Measurements from ENCODE around the gene SMO. TPM values are rescaled to one million over a fixed set of nuclear protein-coding genes. Genes with fewer than 3 reads are reported as not detected.

SMO gene
- total RNA-seq, 1 experiment from 2014 or later: 12.8 TPM

DNA sequence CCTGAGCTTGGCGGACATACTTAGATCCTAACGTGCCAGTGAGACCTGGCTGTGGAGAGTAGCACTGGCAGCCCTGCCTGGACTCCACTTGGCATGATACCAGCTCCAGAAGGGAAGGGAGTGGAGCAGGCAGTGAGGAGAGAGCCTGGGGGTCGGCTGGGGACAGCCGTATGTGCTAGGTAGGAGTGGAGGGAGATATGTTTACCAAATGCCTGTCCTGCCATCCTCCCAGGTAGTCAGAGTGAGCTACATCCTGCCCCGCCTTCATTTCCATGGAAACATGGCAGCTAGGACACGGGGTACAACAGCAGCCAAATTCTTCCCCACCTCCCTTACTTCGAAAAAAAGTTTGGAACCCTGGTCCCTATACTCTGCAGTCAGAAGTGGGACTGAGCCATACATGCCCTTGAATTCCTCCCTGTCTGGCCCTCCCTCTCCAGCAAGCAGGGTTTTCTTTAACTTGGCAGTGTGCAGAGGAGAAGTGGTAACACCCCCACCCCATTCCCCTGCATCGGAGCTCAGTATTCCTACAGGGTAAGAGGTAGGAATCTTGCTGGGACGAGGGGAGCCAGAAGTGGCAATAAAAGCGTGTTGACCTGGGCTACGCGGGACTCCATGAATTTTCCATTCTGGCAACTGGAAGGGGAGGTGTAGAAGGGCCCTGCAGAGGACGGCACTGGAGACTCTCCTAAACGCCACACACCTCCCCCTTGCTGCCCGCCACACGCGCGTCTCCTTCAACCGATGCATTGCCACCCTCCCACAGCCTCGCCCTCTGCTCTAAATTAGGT, 20.0 kb upstream of the SMO start (continued):
- TF ChIP-seq, protein P1, sequence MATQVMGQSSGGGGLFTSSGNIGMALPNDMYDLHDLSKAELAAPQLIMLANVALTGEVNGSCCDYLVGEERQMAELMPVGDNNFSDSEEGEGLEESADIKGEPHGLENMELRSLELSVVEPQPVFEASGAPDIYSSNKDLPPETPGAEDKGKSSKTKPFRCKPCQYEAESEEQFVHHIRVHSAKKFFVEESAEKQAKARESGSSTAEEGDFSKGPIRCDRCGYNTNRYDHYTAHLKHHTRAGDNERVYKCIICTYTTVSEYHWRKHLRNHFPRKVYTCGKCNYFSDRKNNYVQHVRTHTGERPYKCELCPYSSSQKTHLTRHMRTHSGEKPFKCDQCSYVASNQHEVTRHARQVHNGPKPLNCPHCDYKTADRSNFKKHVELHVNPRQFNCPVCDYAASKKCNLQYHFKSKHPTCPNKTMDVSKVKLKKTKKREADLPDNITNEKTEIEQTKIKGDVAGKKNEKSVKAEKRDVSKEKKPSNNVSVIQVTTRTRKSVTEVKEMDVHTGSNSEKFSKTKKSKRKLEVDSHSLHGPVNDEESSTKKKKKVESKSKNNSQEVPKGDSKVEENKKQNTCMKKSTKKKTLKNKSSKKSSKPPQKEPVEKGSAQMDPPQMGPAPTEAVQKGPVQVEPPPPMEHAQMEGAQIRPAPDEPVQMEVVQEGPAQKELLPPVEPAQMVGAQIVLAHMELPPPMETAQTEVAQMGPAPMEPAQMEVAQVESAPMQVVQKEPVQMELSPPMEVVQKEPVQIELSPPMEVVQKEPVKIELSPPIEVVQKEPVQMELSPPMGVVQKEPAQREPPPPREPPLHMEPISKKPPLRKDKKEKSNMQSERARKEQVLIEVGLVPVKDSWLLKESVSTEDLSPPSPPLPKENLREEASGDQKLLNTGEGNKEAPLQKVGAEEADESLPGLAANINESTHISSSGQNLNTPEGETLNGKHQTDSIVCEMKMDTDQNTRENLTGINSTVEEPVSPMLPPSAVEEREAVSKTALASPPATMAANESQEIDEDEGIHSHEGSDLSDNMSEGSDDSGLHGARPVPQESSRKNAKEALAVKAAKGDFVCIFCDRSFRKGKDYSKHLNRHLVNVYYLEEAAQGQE (IDR thresholded peaks at IDR 0.05; ENCODE audit: low read depth): no peak
- TF ChIP-seq POLR2A (IDR thresholded peaks at IDR 0.05; ENCODE audit: borderline replicate concordance, extremely low read depth, insufficient read depth, insufficient read length): no peak

DNA sequence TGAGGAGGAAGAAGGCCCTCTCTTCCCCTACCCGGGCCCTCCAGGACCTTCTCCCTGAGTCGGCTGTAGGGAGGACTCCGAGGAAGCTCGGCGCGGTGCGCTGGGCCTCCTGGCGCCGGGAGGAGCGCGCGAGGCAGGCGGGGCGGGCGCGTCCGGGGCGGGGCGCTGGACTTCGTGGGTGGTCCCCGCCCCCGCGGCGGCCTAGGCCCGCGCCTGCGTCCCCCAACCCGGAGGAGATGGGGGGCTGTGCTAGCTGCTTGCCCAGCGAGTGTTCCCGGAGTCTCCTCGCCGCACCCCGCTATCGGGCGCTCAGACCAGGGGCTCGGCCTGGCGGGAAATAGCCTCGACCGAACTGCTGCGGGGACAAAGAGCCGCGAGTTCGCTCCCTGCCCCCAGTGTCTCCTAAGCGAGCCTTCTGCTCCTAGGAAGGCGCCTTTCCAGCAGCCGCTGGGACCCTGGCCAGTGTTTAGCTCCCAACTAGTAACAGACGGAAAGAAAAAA, 19.2 kb upstream of the SMO start:
- Histone ChIP-seq H3K9me2 (ENCODE audit: insufficient read depth) (no peaks in the 10 kb centered on the region), H3K4me2 (ENCODE audit: low read length) (no peak overlapping the region), H3K27ac (ENCODE audit: low read depth, low read length) (no peak overlapping the region), H3K79me2 (ENCODE audit: insufficient read depth, low read length) (no peaks in the 10 kb centered on the region), H2AFZ (ENCODE audit: low read depth, low read length, poor library complexity, severe bottlenecking) (no peak overlapping the region), H3K36me3 (ENCODE audit: control insufficient read depth in 1 of 2, insufficient read depth in 2 of 2, low read length in 2 of 2) (peaks cover 0 to 2% of the 10 kb centered on the region in 2 experiments; a peak in 1 of 4 replicates), H4K20me1 (ENCODE audit: insufficient read depth) (no peaks in the 10 kb centered on the region), H3K4me3 (replicated peaks in 1 of 2; ENCODE audit: low read depth in 1 of 2, low read length in 2 of 2) (no peak overlapping the region), H3K9me3 (ENCODE audit: control insufficient read depth in 1 of 2, insufficient read depth in 1 of 2, low read depth in 1 of 2, low read length in 2 of 2) (no peaks in the 10 kb centered on the region), H3K9ac (ENCODE audit: low read length) (no peak overlapping the region), H3K4me1 (ENCODE audit: control insufficient read depth in 1 of 2, insufficient read depth in 2 of 2, low read length in 2 of 2) (no peaks in the 10 kb centered on the region), H3K27me3 (ENCODE audit: insufficient read depth, low read length) (no peaks in the 10 kb centered on the region)
- DNase-seq (ENCODE audit: low read depth, low spot score) (no peak), ATAC-seq (no peak)
- ChIA-PET RAD21 (ENCODE audit: low non-redundant PET in 1 of 2, low total read pairs in 2 of 2, uncharacterized antibody in 2 of 2, unreplicated experiment in 2 of 2) (no interaction called here), POLR2A (no interaction called here), CTCF (no interaction called here)
- intact Hi-C loops (cut with micrococcal nuclease): no loop called here
- TF ChIP-seq SRF (IDR thresholded peaks at IDR 0.05; ENCODE audit: low read depth): no peak
- no peak for TF ChIP-seq POLR2AphosphoS5 (IDR thresholded peaks at IDR 0.05; ENCODE audit: low read depth, low read length)
- no peak for TF ChIP-seq CEBPB (IDR thresholded peaks at IDR 0.05; ENCODE audit: low read depth)
- no peak for TF ChIP-seq TCF7L2 (IDR thresholded peaks at IDR 0.05; ENCODE audit: borderline replicate concordance, extremely low read depth, insufficient read depth, insufficient read length)
- BruUV-seq (replicated peaks): no TSS peak
